Retinal pigment epithelial cell (primary cell): ENCODE results near the gene SLC22A2.

Experiments
- DNase-seq: peaks from one replicate; pipeline ENCODE4 v3.0.0-alpha.2; 2010; ENCODE audit warnings: low read depth
- H3K4me3 ChIP-seq: 2 replicates; pipeline ENCODE4 v1.5.1; 2011; ENCODE audit warnings: mild to moderate bottlenecking, low read length, control low read depth, moderate library complexity
- CTCF ChIP-seq: conservative IDR thresholded peaks from 2 replicates; pipeline ENCODE4 v1.5.1; 2011; ENCODE audit warnings: low read depth, low read length, control low read depth, inconsistent platforms

SLC22A2 gene

GRCh38 chr6:160298121-160298520 is 39.5 kb upstream of the SLC22A2 start:
- no peak for TF ChIP-seq CTCF
- DNase-seq = no peak
- H3K4me3 ChIP-seq = no peak overlapping the region

GRCh38 chr6:160297310-160297709 is 38.7 kb upstream of the SLC22A2 start:
- H3K4me3 ChIP-seq = no peak overlapping the region
- no peak for TF ChIP-seq CTCF
- no peak for DNase-seq

- no peak for TF ChIP-seq CTCF
- H3K4me3 ChIP-seq = no peak overlapping the region
- no peak for DNase-seq
Measured at GRCh38 chr6:160293844-160294243, 35.2 kb upstream of the SLC22A2 start.

GRCh38 chr6:160285541-160286105 is 27.0 kb upstream of the SLC22A2 start:
- H3K4me3 ChIP-seq = no peak overlapping the region
- TF ChIP-seq CTCF = no peak
- DNase-seq = no peak

- H3K4me3 ChIP-seq = no peak overlapping the region
- no peak for DNase-seq
- TF ChIP-seq CTCF = no peak
Measured at GRCh38 chr6:160284575-160284974, 26.0 kb upstream of the SLC22A2 start.

- no peak for DNase-seq
- no peak overlapping the region for H3K4me3 ChIP-seq
- TF ChIP-seq CTCF = no peak
Measured at GRCh38 chr6:160282444-160282843, 23.8 kb upstream of the SLC22A2 start.

GRCh38 chr6:160279850-160280249 is 21.2 kb upstream of the SLC22A2 start:
- no peak overlapping the region for H3K4me3 ChIP-seq
- no peak for DNase-seq
- no peak for TF ChIP-seq CTCF
